GM21447 (cell line): ENCODE measurements around the gene FAM83E.

ENCODE experiments used
- ATAC-seq: cut with Tn5 transposase; IDR thresholded peaks from one replicate; pipeline ENCODE4 v1.9.1; 2021; ENCODE audit not compliant: unreplicated experiment

Gene FAM83E

GRCh38 chr19:48629297-48629598, 14.4 kb upstream of the FAM83E start:
- ATAC-seq, result no peak

- ATAC-seq, result no peak
These were observed 13.8 kb upstream of the FAM83E start for GRCh38 chr19:48628486-48629296.

GRCh38 chr19:48627865-48628314, 13.0 kb upstream of the FAM83E start:
- no peak for ATAC-seq

GRCh38 chr19:48627201-48627864, 12.5 kb upstream of the FAM83E start:
- ATAC-seq, result no peak

GRCh38 chr19:48625891-48626327, 11.0 kb upstream of the FAM83E start:
- ATAC-seq, result no peak

- no peak for ATAC-seq
These were observed 10.2 kb upstream of the FAM83E start for GRCh38 chr19:48624791-48625723.

- ATAC-seq, result peak; percentile 52
These were observed 9.3 kb upstream of the FAM83E start for GRCh38 chr19:48624067-48624594.

GRCh38 chr19:48623556-48624066, 8.7 kb upstream of the FAM83E start:
- ATAC-seq, result no peak

GRCh38 chr19:48619692-48620585, 5.1 kb upstream of the FAM83E start:
- ATAC-seq, result no peak

GRCh38 chr19:48618916-48619691, 4.2 kb upstream of the FAM83E start, which contains the start of the genes RPL18 and SPHK2:
RPL18 (minus strand) TSS chr19:48619178; CDS start chr19:48619143, 35 bp downstream.
SPHK2 (plus strand) TSS chr19:48619506; CDS start chr19:48620515, 1,009 bp downstream.
- ATAC-seq, result peak; percentile 75

- ATAC-seq, result no peak
These were observed 3.5 kb upstream of the FAM83E start for GRCh38 chr19:48618278-48618915.

- ATAC-seq, result no peak
These were observed 2.5 kb upstream of the FAM83E start for GRCh38 chr19:48617146-48617937.

- ATAC-seq, result no peak
These were observed 1.7 kb upstream of the FAM83E start for GRCh38 chr19:48616491-48617056.

GRCh38 chr19:48616041-48616436, 1.2 kb upstream of the FAM83E start:
- no peak for ATAC-seq

GRCh38 chr19:48615231-48616040, 560 bp upstream of the FAM83E start:
- ATAC-seq, result no peak

- no peak for ATAC-seq
These were observed 932 bp downstream of the FAM83E start for GRCh38 chr19:48613852-48614435.
